ENCODE measurements around the gene AXIN2.

GRCh38 chr17:65567566-65567965 lies 6.1 kb upstream of the AXIN2 start:
- TF ChIP-seq POLR2A (IDR thresholded peaks at IDR 0.05) (no peak), CTCF (IDR thresholded peaks at IDR 0.05) (no peak), POLR2AphosphoS5 (IDR thresholded peaks at IDR 0.05) (no peak)
